GM12892 (cell line): ENCODE data around the gene CLEC12A.
"Not testable (repeated sequence)": the region's sequence is repeated elsewhere in the genome, so short reads cannot be mapped to it uniquely, and the experiment has no call there.

ENCODE experiments used
- DNase-seq: peaks from one replicate; pipeline ENCODE4 v3.0.0; 2011; ENCODE audit not compliant: insufficient read length
- FAIRE-seq: peaks from 2 replicates; lab custom pipeline; 2011; peaks lifted over from hg19 to GRCh38; lab: Jason Lieb, UNC
- POLR2A ChIP-seq: IDR thresholded peaks from 2 replicates; pipeline ENCODE4 v1.6.1; 2011; ENCODE audit warnings: low read depth, low read length, control low read depth
- POLR2AphosphoS5 ChIP-seq: IDR thresholded peaks from 2 replicates; pipeline ENCODE4 v1.6.1; 2011; ENCODE audit warnings: low read depth, low read length, control low read depth
- TAF1 ChIP-seq: IDR thresholded peaks from 2 replicates; pipeline ENCODE4 v1.6.1; 2011; ENCODE audit warnings: low read depth, mild to moderate bottlenecking, control low read depth, low read length, borderline replicate concordance

CLEC12A gene

GRCh38 chr12:9977916-9978315 is 6.7 kb downstream of the CLEC12A start:
- no peak for DNase-seq
- FAIRE-seq = no peak
- no peak for TF ChIP-seq POLR2AphosphoS5
- no peak for TF ChIP-seq POLR2A
- no peak for TF ChIP-seq TAF1

- DNase-seq (no peak), FAIRE-seq (no peak)
- TF ChIP-seq POLR2AphosphoS5 = no peak
- TF ChIP-seq POLR2A = no peak
- no peak for TF ChIP-seq TAF1
Measured at GRCh38 chr12:9980126-9980525, 8.9 kb downstream of the CLEC12A start.

DNA sequence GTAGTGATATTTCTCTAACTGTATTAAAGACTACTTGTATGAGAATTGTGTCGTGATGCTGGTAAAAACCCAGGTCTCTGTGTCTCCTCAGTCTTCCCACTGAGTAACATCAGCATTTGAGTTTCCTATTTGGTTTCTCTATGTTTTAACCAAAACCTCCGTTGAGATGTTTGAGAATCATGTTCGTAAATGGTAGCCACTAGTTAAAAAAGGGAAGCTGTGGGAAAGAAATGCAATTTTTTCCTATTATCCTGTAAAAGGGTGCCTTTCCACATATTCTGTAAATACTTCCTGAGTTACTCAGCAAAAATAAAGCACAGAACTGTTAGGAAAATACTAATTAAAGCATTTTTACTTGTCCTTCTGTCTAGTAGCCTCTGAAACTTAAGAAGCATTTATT is 20.7 kb downstream of the CLEC12A start:
- no peak for FAIRE-seq
- TF ChIP-seq POLR2AphosphoS5 = no peak
- no peak for TF ChIP-seq POLR2A
- TF ChIP-seq TAF1 = no peak
- no peak for DNase-seq

DNA sequence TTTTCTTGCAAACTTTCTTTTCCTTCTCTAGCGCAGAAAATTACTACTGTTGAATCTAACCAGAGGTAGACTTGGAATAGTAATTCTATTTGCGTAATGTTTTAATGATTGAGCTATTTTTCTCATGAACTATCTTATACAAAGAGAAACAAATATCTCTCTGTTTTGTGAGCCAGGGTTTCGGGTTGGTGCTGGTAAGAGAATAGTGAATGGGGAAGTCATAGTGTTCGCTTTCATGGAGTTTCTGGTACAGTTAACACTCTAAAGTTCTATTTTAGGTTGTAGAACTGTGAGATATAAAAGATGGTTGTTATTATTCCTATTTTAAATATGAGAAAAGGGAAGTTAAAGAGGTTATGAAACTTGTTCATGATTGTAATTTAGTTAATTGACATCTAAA is 21.1 kb downstream of the CLEC12A start:
- DNase-seq (no peak), FAIRE-seq (no peak)
- no peak for TF ChIP-seq POLR2A

GRCh38 chr12:9999016-9999415 is 27.8 kb downstream of the CLEC12A start, which contains the start of gene CLEC1B:
Gene CLEC1B, minus strand, starts transcription at chr12:9999121. Its CDS starts 21 bp downstream, at chr12:9999100.
- TF ChIP-seq POLR2AphosphoS5 (no peak), TAF1 (no peak), POLR2A (no peak)
- no peak for DNase-seq
- FAIRE-seq = no peak

GRCh38 chr12:10001171-10001776 is 30.1 kb downstream of the CLEC12A start:
- DNase-seq (no peak), FAIRE-seq (no peak)
- TF ChIP-seq POLR2AphosphoS5 (no peak), TAF1 (no peak), POLR2A (no peak)

- no peak for TF ChIP-seq POLR2AphosphoS5
- no peak for TF ChIP-seq TAF1
- FAIRE-seq (no peak), DNase-seq (no peak)
Measured at GRCh38 chr12:10012630-10013330, 41.6 kb downstream of the CLEC12A start.

DNA sequence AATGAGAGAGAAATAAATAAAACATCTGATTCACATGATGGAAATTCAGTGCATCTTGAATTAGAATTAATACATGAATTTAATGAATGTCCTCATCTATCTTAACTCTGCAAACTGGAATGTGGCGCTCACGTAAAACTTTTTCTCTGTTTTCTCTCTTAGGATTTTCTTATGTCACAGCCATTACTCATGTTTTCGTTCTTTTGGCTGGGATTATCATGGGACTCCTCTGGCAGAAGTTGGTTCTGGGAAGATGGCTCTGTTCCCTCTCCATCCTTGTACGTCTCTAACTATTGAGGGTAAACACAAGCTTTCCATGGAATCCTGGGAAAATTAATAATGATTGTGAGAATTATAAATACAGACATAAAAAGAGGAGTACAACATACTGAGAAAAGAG is 44.2 kb downstream of the CLEC12A start:
- FAIRE-seq = no peak
- no peak for TF ChIP-seq POLR2A
- TF ChIP-seq TAF1 = no peak
- TF ChIP-seq POLR2AphosphoS5 = no peak
- no peak for DNase-seq

DNA sequence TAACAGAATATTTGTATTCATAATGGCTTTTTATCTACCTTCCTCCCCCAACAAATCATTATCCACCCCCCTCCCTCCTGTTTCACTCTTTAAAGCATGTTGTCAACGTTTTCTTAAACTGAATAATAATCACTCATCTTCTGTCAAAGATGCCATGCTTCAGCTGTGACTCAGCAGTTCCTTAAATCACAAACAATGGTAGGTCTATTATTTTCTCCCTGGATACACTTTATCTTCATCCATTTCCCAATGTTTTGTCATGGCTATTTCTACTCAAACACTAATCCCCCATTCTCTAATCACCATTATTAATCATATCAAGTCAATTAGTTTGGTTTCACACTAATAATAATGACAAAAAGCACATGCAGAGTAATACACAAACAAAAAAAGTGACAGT is 45.7 kb downstream of the CLEC12A start:
- FAIRE-seq = no peak
- TF ChIP-seq POLR2A (no peak), POLR2AphosphoS5 (no peak), TAF1 (no peak)
- no peak for DNase-seq

DNA sequence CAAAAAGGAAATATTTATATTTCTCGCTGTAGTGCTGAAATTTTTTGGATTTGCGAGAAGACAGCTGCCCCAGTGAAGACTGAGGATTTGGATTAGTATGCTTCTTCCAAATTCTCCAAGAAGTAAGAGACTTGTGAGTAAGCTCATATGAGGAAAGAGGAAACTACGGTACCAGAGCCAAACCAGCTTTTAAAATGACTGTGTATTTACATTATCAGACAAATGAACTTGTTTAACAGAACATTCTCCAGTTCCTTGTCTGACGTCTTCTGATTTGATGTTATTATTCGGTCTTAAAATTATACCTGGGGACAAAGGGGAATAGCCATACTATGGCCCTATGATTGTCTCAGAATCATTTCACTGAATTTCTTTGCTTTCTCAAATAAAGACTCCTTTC is 47.2 kb downstream of the CLEC12A start:
- no peak for TF ChIP-seq POLR2AphosphoS5
- TF ChIP-seq TAF1 = no peak
- no peak for TF ChIP-seq POLR2A
- no peak for DNase-seq
- no peak for FAIRE-seq

GRCh38 chr12:10021342-10021741 is 50.1 kb downstream of the CLEC12A start:
- FAIRE-seq = no peak
- no peak for TF ChIP-seq TAF1
- TF ChIP-seq POLR2AphosphoS5 = no peak
- no peak for TF ChIP-seq POLR2A

GRCh38 chr12:10025236-10025635 is 54.0 kb downstream of the CLEC12A start:
- no peak for TF ChIP-seq POLR2A
- TF ChIP-seq TAF1 = no peak
- no peak for TF ChIP-seq POLR2AphosphoS5
- FAIRE-seq = no peak
- DNase-seq = no peak

More at GRCh38 chr12:10021342-10021741, 50.1 kb downstream of the CLEC12A start:
- DNase-seq = no peak

DNA sequence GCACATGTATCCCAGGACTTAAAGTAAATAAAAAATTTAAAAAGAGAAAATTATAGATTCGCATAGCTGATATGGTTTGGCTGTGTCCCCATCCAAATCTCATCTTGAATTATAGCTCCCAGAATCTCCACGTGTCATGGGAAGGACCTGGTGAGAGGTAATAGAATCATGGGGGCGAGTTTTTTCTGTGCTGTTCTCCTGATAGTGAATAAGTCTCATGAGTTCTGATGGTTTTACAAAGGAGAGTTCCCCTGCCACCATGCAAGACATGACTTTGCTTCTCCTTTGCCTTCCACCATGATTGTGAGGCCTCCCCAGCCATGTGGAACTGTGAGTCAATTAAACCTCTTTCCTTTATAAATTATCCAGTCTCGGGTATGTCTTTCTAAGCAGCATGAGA is 55.5 kb downstream of the CLEC12A start:
- DNase-seq = not testable (repeated sequence)

More for the DNA sequence above, 55.5 kb downstream of the CLEC12A start:
- FAIRE-seq = not testable (repeated sequence)
